Smooth muscle cell (in vitro differentiated cells): ENCODE data around the gene LAMA5. TPM values are rescaled to one million over a fixed set of nuclear protein-coding genes. Genes with fewer than 3 reads are reported as not detected.

Experiments used
- DNase-seq: peaks from one replicate; lab custom pipeline; 2025; ENCODE audit not compliant: unreplicated experiment; lab: John Stamatoyannopoulos, UW
- H2AFZ ChIP-seq: fragments of 200-600 bp; sonication (generic); 2 replicates; pipeline ENCODE4 v1.6.0; 2016; ENCODE audit warnings: antibody characterized with exemption, low read depth, mild to moderate bottlenecking
- H3F3A ChIP-seq: fragments of 200-600 bp; sonication (generic); 2 replicates; pipeline ENCODE4 v1.6.0; 2017; ENCODE audit warnings: antibody characterized with exemption, low read depth
- H3K27ac ChIP-seq: fragments of 200-600 bp; sonication (generic); 2 replicates; pipeline ENCODE4 v1.5.1; 2016; ENCODE audit warnings: low read depth, mild to moderate bottlenecking
- H3K27me3 ChIP-seq: fragments of 200-600 bp; sonication (generic); 2 replicates; pipeline ENCODE4 v1.6.1; 2016; ENCODE audit warnings: low read depth, mild to moderate bottlenecking
- H3K36me3 ChIP-seq: fragments of 200-600 bp; sonication (generic); 2 replicates; pipeline ENCODE4 v1.5.1; 2016; ENCODE audit warnings: low read depth
- H3K4me1 ChIP-seq: fragments of 200-600 bp; sonication (generic); 2 replicates; pipeline ENCODE4 v1.5.1; 2016; ENCODE audit warnings: low read depth
- H3K4me2 ChIP-seq: fragments of 200-600 bp; sonication (generic); 2 replicates; pipeline ENCODE4 v1.6.0; 2016; ENCODE audit warnings: mild to moderate bottlenecking
- H3K4me3 ChIP-seq: fragments of 200-600 bp; sonication (generic); 2 replicates; pipeline ENCODE4 v1.5.1; 2016; ENCODE audit warnings: mild to moderate bottlenecking
- H3K79me2 ChIP-seq: fragments of 200-600 bp; sonication (generic); 2 replicates; pipeline ENCODE4 v1.6.0; 2016; ENCODE audit warnings: low read depth, mild to moderate bottlenecking
- H3K9ac ChIP-seq: fragments of 200-600 bp; sonication (generic); 2 replicates; pipeline ENCODE4 v1.6.0; 2016; ENCODE audit warnings: low read depth
- H3K9me3 ChIP-seq: fragments of 200-600 bp; sonication (generic); replicated peaks from 2 replicates; pipeline ENCODE4 v1.5.1; 2016; ENCODE audit warnings: low read depth
- H4K20me1 ChIP-seq: fragments of 200-600 bp; sonication (generic); 2 replicates; pipeline ENCODE4 v1.6.0; 2016; ENCODE audit warnings: low read depth
- CTCF ChIP-seq: fragments of 200-600 bp; sonication (generic); IDR thresholded peaks from 2 replicates; pipeline ENCODE4 v1.5.1; 2017; ENCODE audit warnings: borderline replicate concordance, mild to moderate bottlenecking, antibody characterized with exemption; ENCODE audit not compliant: insufficient read depth, poor library complexity, severe bottlenecking
- WGBS: methylation state at CpG from one replicate; pipeline ENCODE4 v1.1.7; 2016; ENCODE audit warnings: low lambda C conversion rate; 5-methylcytosine and 5-hydroxymethylcytosine counted together
- polyA plus RNA-seq: library from polyadenylated mRNA; unstranded; fragments of >200 nt; fragmentation: Nextera tagmentation; extraction: Ambion mirVana; gene quantifications from 2 replicates; pipeline ENCODE4 v1.2.1, GENCODE V29; 2016
- total RNA-seq: library from RNA; depleted of rRNA; stranded (reverse); fragments of >200 nt; gene quantifications from 2 replicates; pipeline ENCODE4 v1.2.3, GENCODE V29; 2014

The LAMA5 gene
- total and polyA plus RNA-seq, 2 experiments from 2014 or later = 27.5 to 27.6 TPM

DNA sequence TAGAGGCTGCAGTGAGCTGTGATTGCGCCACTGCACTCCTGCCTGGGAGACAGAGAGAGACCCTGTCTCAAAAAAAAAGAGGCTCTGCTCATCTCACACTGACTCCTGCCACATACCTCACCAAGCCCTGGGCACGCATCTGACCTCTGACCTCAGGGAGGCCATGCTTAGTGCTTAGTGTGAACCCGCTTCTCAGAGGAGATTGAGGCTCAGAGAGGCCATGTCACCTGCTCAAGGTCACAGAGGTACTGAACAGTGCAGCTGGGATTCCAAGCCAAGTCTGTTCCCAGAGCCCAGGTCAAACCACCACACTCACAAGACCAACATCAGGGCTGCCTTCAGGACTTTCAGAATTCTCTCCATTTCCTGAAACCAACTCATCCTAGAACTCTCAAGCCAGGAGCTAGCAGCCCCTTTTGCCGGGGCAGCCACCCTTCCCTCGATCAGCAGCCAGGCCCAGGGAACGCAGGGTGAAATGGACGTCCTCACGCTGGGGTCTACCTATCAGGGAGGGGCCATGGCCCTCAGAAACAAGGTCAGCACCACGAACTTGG is 37.1 kb upstream of the LAMA5 start:
- no peak for TF ChIP-seq CTCF
- peaks cover 8% of the 10 kb centered on the region for H3K4me1 ChIP-seq
- H3F3A ChIP-seq = no peaks in the 10 kb centered on the region
- no peak for DNase-seq
- H3K27me3 ChIP-seq = no peaks in the 10 kb centered on the region
- H3K36me3 ChIP-seq = no peaks in the 10 kb centered on the region
- H3K27ac ChIP-seq = no peak overlapping the region
- H3K4me2 ChIP-seq = no peak overlapping the region
- no peak overlapping the region for H3K4me3 ChIP-seq
- H3K9ac ChIP-seq = no peak overlapping the region
- no peak overlapping the region for H2AFZ ChIP-seq
- H3K79me2 ChIP-seq = peaks cover 11% of the 10 kb centered on the region
- WGBS = 95% methylated on average over 9 of the region's 9 CpGs
- no peaks in the 10 kb centered on the region for H3K9me3 ChIP-seq
- peaks cover 6% of the 10 kb centered on the region for H4K20me1 ChIP-seq

GRCh38 chr20:62403331-62403730 is 36.2 kb upstream of the LAMA5 start:
- H3F3A ChIP-seq = no peaks in the 10 kb centered on the region
- H3K4me1 ChIP-seq = peaks cover 8% of the 10 kb centered on the region
- no peak overlapping the region for H3K9ac ChIP-seq
- H3K27ac ChIP-seq = no peak overlapping the region
- no peak for DNase-seq
- H3K4me2 ChIP-seq = no peak overlapping the region
- H3K79me2 ChIP-seq = peaks cover 11% of the 10 kb centered on the region
- TF ChIP-seq CTCF = no peak
- WGBS = 92% methylated on average over 13 of the region's 13 CpGs
- H3K9me3 ChIP-seq = no peaks in the 10 kb centered on the region
- no peak overlapping the region for H3K4me3 ChIP-seq
- H2AFZ ChIP-seq = no peak overlapping the region
- H3K36me3 ChIP-seq = no peaks in the 10 kb centered on the region
- peaks cover 6% of the 10 kb centered on the region for H4K20me1 ChIP-seq
- no peaks in the 10 kb centered on the region for H3K27me3 ChIP-seq

DNA sequence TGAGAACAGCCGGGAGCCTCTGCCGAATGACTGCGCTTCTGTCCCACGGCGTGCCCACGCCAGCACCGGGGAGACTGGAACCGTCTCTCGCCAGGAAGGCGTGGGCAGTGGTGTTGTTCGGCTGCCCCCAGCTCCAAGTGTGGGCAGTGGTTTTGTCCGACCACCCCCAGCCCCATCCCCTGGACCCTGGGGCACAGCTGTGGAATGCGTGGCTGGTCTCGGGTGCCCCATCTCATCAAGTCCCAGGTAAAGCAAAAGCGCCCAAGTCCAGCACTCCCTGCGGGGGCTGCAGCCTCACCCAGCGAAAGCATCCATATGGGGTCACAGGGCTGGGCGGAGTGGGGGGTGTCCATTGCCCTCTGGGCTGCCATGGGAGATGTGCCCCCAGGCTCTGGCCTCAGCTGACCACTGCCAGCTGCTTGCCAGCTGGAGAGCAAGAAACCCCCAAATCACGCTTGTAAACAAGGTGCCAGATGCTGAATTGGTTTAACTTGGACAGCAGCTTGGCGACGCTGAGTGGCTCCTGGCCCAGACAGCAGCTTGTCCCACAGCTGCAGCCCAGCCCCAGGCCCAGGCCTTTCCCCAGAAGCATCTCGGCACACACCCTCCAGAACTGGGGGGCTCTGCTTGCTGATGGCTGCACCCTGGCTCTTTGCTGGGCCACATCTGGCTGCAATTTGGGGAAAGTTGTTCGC is 35.5 kb upstream of the LAMA5 start:
- H3K27ac ChIP-seq = no peak overlapping the region

More for the DNA sequence above, 35.5 kb upstream of the LAMA5 start:
- Histone ChIP-seq H3K4me2 (no peak overlapping the region), H3K4me3 (no peak overlapping the region), H3K36me3 (no peaks in the 10 kb centered on the region), H3K9me3 (no peaks in the 10 kb centered on the region), H4K20me1 (peaks cover 6% of the 10 kb centered on the region), H3K9ac (no peak overlapping the region), H2AFZ (no peak overlapping the region), H3K4me1 (peaks cover 8% of the 10 kb centered on the region), H3K27me3 (no peaks in the 10 kb centered on the region), H3F3A (no peaks in the 10 kb centered on the region), H3K79me2 (peaks cover 11% of the 10 kb centered on the region)
- TF ChIP-seq CTCF = no peak
- WGBS = 96% methylated on average over 23 of the region's 23 CpGs
- DNase-seq = no peak
